Activated CD8-positive, alpha-beta memory T cell treated with anti-CD3 and anti-CD28 coated beads, Interleukin-2, amount 50 U/mL, for 48 hours (primary cell): Measurements from ENCODE around the gene SLC16A13.
"Not testable (repeated sequence)": the region's sequence is repeated elsewhere in the genome, so short reads cannot be mapped to it uniquely, and the experiment has no call there.

Experiments
- DNase-seq: peaks from one replicate; pipeline ENCODE4 v3.0.0-alpha.2; 2020

Gene SLC16A13

GRCh38 chr17:7034955-7035590 lies 742 bp upstream of the SLC16A13 start:
- DNase-seq = no peak

DNA sequence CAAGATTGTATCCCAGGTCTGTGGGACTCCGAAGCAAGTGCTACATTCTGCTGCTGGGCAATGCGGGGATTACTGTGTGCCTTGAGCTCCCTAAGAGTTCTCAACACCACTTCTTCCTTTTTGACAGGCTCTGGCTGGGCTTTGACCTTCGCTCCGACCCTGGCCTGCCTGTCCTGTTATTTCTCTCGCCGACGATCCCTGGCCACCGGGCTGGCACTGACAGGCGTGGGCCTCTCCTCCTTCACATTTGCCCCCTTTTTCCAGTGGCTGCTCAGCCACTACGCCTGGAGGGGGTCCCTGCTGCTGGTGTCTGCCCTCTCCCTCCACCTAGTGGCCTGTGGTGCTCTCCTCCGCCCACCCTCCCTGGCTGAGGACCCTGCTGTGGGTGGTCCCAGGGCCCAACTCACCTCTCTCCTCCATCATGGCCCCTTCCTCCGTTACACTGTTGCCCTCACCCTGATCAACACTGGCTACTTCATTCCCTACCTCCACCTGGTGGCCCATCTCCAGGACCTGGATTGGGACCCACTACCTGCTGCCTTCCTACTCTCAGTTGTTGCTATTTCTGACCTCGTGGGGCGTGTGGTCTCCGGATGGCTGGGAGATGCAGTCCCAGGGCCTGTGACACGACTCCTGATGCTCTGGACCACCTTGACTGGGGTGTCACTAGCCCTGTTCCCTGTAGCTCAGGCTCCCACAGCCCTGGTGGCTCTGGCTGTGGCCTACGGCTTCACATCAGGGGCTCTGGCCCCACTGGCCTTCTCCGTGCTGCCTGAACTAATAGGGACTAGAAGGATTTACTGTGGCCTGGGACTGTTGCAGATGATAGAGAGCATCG lies 2.4 kb downstream of the SLC16A13 start:
- DNase-seq = no peak

DNA sequence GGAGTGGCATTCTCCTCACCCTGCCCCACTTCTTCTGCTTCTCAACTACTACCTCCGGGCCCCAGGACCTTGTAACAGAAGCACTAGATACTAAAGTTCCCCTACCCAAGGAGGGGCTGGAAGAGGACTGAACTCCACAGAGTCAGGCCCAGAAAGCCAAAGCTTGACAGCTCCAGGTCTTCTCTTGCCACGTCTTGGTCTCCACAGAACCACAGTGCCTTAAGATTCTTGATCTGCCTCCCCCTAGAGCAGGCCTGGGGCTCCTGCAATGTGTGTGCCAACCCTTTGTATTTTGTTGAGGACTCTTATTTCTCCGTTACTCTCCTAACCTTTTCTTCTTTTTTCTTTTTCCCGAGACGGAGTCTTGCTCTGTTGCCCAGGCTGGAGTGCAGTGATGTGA lies 4.0 kb downstream of the SLC16A13 start:
- DNase-seq = no peak

DNA sequence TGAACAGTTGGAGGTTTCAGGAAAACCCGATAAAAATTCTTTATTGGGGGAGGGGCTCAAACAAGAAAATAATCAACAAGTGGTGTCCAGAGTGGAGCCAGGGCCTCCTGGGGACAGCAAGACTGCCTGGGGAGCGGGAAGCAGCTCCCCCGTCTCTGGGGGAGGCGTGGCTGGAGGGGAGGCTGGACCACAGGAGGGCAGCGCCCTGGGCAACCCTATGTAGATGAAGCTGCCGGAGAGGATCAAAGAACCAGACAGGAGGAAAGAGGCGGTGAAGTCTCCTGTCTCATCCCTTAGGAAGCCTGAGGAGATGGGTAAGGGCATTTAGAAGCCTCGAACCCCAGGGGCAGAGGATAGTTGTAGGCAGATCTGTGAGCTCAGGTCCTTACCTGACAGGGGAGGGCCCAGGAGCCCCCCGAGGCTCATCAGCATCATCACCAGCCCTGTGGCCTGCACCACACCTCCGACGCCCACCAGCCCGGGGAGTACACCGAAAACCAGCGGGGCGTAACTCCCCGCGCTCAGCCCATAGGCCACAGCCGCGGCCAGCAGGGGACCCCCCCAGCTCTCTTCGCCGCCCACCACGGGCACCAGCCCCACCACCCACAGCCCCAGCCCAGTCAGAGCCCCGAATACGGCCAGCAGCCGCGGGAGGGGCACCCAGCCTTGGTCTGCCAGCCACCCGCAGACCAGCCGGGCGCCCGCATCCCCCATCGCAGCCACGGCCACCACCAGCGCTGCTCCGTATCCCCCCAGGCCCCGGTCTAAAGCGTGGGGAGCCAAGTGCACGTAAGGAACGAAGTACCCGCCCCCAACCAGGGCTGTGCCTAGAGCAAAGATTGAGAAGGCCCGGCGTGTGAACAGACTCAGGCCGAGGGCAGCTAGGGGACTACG lies 6.0 kb downstream of the SLC16A13 start:
- DNase-seq = peak; percentile 65

GRCh38 chr17:7042501-7043181 lies 6.8 kb downstream of the SLC16A13 start:
- peak; percentile 81 for DNase-seq

- DNase-seq = no peak
Observed at GRCh38 chr17:7043182-7043496, 7.3 kb downstream of the SLC16A13 start.

DNA sequence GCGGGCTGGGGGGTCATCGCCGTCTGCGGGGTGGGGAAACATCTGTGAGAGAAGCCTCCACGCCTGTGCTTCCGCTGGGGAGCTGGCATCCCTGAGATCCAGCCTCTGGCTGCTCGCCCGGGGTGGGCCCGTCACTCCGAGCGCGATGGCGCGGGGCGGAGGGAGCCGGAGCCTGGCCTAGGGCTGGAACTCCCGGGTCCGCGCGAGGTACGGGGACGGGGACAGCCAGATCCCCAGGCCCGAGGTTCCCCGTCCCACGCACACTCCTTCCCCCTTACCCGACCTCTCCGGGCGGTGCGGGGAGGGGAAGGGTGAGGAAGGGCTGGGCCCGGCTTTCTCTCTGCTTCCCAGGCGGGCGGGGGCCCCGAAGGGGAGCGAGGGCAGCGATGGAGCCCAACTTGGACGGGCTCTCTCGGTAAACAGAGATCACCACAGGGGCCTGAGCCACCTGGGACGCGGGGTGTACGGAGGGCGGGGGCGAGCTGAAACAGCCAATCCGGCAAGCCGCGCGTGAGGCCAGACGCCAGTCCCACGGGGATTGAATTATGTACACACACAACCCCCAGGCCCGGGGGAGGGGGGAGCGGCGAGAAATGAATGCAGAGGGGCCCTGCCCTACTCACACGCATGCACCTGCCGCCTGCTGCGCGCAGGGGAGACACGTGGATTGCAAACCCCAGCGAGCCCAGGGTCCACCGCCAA lies 7.8 kb downstream of the SLC16A13 start, which contains the start of gene SLC16A11:
Gene SLC16A11, minus strand, starts transcription at position 596 of the 702 bp plus-strand sequence. Its CDS starts 579 bp downstream, at position 17.
- DNase-seq = peak; percentile 70

DNA sequence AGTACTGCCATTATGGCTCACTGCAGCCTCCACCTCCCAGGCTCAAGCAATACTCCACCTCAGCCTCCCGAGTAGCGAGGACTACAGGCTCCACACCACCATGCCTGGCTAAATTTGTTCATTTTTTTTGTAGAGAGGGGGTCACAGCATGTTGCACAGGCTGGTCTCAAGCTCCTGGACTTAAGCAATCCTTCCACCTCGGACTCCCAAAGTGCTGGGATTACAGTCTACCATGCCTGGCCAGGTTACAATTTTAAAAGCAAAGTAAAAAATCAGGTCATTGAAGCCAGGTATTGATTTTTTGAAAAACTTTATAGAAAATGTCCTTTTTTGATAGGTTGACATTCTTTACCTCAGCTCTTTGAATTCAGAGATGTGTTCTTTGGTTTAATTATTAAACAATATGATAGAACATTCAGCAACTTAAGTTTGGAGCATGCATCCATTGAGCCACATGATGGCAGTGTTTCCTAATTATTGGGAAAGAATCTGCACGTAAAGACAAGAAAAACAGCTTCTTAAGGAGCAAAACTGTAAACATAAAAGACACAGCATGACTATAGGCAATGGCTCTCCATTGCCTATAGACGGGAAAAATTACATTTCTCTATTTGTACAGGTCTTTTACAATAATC lies 9.8 kb downstream of the SLC16A13 start:
- no peak for DNase-seq

DNA sequence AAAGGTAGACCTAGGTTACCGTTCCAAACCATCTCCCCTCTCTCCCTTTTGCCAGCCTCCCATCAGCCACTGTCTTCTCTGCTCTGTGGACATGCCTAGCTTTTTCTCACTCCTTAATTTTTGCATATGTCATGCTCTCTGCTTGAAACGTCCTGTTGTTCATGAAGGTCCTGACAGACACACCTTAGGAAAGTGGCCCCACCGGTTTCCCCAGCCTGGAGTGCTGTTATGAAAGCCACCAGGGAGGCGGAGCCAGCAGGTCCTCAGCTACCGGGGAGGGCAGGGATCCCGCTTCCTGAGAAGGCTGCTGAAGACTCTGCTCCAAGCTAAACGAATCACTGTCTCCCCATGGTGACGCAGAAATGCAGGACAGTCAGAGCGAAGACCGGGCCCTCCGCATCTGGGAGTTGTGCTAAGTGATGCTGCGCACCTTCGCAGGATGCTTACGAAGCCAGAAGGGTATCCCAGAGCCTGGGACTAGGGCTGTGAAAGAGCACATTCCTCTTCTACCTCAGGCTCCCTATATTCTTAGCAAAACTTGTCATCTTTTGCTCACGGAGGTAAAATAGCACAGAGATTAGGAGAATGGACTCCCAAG lies 10.4 kb downstream of the SLC16A13 start:
- DNase-seq = peak; percentile 71

GRCh38 chr17:7046725-7047397 lies 11.0 kb downstream of the SLC16A13 start:
- peak; percentile 74 for DNase-seq

DNA sequence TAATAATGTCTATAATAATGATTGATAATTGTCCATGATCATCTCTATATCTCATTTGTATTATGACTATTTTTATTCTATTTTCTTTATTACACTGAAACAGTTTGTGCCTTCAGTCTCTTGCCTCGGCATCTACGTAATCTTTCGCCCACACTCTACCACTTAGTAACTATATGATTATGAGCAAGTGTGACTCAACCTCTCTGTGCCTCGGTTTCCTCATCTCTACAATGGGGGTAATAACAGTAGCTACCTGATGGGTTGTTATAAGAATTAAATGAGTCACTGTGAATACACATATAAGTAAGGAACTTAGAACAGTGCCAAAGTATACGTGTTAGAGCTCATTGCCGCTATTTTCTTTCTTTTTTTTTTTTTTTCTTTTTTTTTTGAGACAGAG lies 11.8 kb downstream of the SLC16A13 start:
- no peak for DNase-seq

- DNase-seq = no peak
Observed at GRCh38 chr17:7048968-7049367, 13.2 kb downstream of the SLC16A13 start.

DNA sequence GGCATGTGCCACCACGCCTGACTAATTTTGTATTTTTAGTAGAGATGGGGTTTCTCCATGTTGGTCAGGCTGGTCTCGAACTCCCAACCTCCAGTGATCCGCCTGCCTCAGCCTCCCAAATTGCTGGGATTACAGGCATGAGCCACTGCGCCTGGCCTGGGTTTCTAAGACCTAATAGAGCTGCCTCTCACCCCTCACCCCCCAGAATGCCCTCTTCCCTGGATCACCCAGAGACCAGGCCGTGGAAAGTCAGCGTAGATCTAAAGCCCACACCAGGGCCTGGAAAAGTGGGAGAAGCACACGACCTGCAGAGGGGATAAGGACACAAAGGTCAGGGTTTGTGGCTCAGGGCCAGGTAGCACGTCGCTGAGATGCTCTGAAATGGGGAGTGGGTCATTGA lies 14.8 kb downstream of the SLC16A13 start:
- not testable (repeated sequence) for DNase-seq

DNA sequence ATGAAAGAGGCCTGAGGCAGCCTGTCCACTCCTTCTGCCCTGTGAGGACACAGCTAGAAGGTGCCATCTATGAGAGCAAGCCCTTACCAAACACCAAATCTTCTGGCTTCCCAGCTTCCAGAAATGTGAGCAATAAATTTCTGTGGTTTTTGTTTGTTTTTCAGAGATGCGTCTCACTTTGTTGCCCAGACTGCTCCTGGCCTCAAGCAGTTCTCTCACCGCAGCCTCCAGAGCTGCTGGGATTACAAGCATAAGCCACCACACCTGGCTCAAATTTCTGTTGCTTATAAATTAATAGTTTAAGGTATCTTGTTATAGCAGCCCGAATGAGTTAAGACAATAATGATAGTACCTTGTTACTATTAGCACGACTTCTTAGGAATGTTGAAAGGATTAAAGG lies 20.6 kb downstream of the SLC16A13 start:
- DNase-seq = no peak

- no peak for DNase-seq
Observed at GRCh38 chr17:7058831-7059447, 23.1 kb downstream of the SLC16A13 start.

GRCh38 chr17:7060165-7060891 lies 24.5 kb downstream of the SLC16A13 start:
- DNase-seq = peak; percentile 69

DNA sequence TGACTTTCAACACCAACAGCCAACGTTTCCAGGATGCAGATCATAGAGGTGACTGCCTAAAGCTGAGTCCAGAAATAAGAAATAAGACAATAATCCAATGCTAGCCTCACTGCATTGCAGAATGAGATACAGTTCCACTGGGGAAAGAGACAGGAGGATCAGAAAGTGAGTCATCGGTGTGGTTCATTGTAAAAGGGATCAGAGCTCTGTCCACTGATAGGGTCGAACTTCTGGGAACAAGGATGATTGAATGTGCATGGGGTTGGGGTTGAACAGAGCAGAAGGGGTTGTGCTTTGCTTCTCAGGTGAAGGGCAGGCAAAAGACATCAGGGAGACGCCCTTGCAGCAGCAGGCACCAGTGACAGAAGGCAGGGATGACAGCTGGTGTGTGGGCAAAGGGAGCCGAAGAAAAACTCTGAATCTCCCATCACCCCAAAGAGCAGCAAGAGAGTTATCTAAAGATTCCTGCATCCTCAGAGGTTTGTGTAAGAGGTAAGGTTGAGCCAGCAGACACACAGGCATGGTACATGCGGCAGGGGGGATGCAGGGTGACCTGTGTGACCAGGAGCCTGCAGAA lies 27.8 kb downstream of the SLC16A13 start:
- DNase-seq = no peak

GRCh38 chr17:7064261-7064660 lies 28.4 kb downstream of the SLC16A13 start:
- DNase-seq = no peak

GRCh38 chr17:7067198-7067597 lies 31.4 kb downstream of the SLC16A13 start:
- no peak for DNase-seq
